ENCODE measurements around the gene APPL1. TPM values are rescaled to one million over a fixed set of nuclear protein-coding genes. Genes with fewer than 3 reads are reported as not detected.

Gene APPL1
- total and polyA plus RNA-seq, 2 of the 8 experiments (the other 6 are each of a cell fraction or from before 2014, with no cell fraction given) = 9.4 to 34.4 TPM

DNA sequence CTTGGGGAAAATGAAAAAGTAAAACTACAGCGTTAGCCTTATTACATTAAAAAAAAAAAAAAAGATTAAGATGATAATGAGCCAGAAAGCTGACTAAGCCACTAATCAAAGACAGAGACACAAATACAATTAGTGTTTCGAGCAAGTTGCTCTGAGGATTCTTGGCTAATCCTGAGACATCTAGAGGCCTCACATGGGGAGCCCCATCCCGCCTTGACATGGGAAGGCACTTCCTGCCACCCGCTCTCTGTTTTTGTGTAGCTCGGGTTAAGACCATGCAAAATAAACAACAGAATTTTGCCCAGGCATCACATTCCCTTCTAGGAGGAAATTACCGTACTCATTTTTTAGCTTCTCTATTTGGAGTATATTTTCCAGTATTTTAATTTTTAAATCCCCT, 43.0 kb upstream of the APPL1 start:
- no peaks in the 10 kb centered on the region for H3K79me1 ChIP-seq (ENCODE audit: low read depth, low read length)
- no peak overlapping the region for H3K4me2 ChIP-seq (ENCODE audit: insufficient read depth in 1 of 2, low read depth in 2 of 2, low read length in 2 of 2)
- H2BK15ac ChIP-seq (ENCODE audit: low read length) = no peak overlapping the region
- no peak overlapping the region for H3K14ac ChIP-seq (ENCODE audit: insufficient read length)
- no peak overlapping the region for H2AK5ac ChIP-seq (ENCODE audit: low read depth, low read length)
- H4K8ac ChIP-seq (ENCODE audit: extremely low read depth, insufficient read depth, low read length) = no peak overlapping the region
- no peak overlapping the region for H3K23ac ChIP-seq (ENCODE audit: insufficient read length)
- H3K18ac ChIP-seq (ENCODE audit: extremely low read depth, low read length) = no peak overlapping the region
- H3K4ac ChIP-seq (replicated peaks; ENCODE audit: insufficient read length, low read depth, low read length) = no peak overlapping the region
- no peak overlapping the region for H4K91ac ChIP-seq (replicated peaks; ENCODE audit: insufficient read length, low read length)
- H3K27ac ChIP-seq (ENCODE audit: low read depth, low read length) = no peak overlapping the region
- H2AFZ ChIP-seq (ENCODE audit: low read length) = 0 out of 2 replicates have a peak overlapping the region, but pooled peaks have one; percentile 2
- WGBS, 2 experiments (ENCODE audit: extremely low coverage in 1 of 2, insufficient coverage in 1 of 2, insufficient read length in 1 of 2, insufficient replicate concordance in 2 of 2, low coverage in 1 of 2, low lambda C conversion rate in 2 of 2, missing lambda C conversion rate in 1 of 2) = 63% methylated on average over 6 of the region's 6 CpGs; no CpG with 5 or more reads in 1 of the 2 experiments
- no peak overlapping the region for H3K4me3 ChIP-seq (ENCODE audit: extremely low read depth in 1 of 4, insufficient read depth in 2 of 4, low read depth in 3 of 4, low read length in 4 of 4)
- H2BK120ac ChIP-seq (replicated peaks; ENCODE audit: low read depth, low read length) = no peak overlapping the region
- H3K4me1 ChIP-seq (replicated peaks in 1 of 4; ENCODE audit: control insufficient read depth in 3 of 4, insufficient read depth in 4 of 4, low read length in 3 of 4) = no peaks in the 10 kb centered on the region
- H2BK12ac ChIP-seq (ENCODE audit: low read depth, low read length) = no peak overlapping the region
- no peaks in the 10 kb centered on the region for H3K36me3 ChIP-seq (ENCODE audit: control insufficient read depth in 2 of 4, insufficient read depth in 4 of 4, low read length in 3 of 4)
- FAIRE-seq = no peak
- no peak overlapping the region for H4K5ac ChIP-seq (ENCODE audit: insufficient read length, low read depth, low read length)
- no peak overlapping the region for H2BK20ac ChIP-seq (ENCODE audit: low read length)
- DNase-seq (ENCODE audit: low read depth in 1 of 2, low spot score in 2 of 2) = no peak
- CTCF ChIA-PET (ENCODE audit: partially characterized antibody) = interaction anchor here (0.6 to 2.3 kb wide), 8 partner anchors 13 to 194 kb away, joined by 3 to 7 read pairs (median 4); no protein-coding TSS in a partner anchor
- H3K56ac ChIP-seq (replicated peaks; ENCODE audit: insufficient read length, low read depth, low read length) = no peak overlapping the region
- no peaks in the 10 kb centered on the region for H3K23me2 ChIP-seq (ENCODE audit: low read depth, low read length)
- no peak overlapping the region for H2BK5ac ChIP-seq (ENCODE audit: low read depth, low read length)
- no peak overlapping the region for H3K9ac ChIP-seq (replicated peaks in 1 of 4; ENCODE audit: extremely low read depth in 1 of 4, low read depth in 3 of 4, low read length in 3 of 4)
- no peaks in the 10 kb centered on the region for H4K20me1 ChIP-seq (replicated peaks in 1 of 2; ENCODE audit: control insufficient read depth in 1 of 2, insufficient read depth in 2 of 2, low read length in 2 of 2)
- no peaks in the 10 kb centered on the region for H3K79me2 ChIP-seq (ENCODE audit: control insufficient read depth in 1 of 2, insufficient read depth in 2 of 2, low read length in 2 of 2)
- no peaks in the 10 kb centered on the region for H3K27me3 ChIP-seq (replicated peaks in 1 of 4; ENCODE audit: control insufficient read depth in 3 of 4, extremely low read depth in 1 of 4, insufficient read depth in 3 of 4, low read length in 3 of 4)
- POLR2A ChIA-PET (ENCODE audit: partially characterized antibody) = no interaction called here
- H3K9me3 ChIP-seq (ENCODE audit: insufficient read depth in 2 of 2, low read depth in 1 of 2, low read length in 1 of 2) = no peaks in the 10 kb centered on the region
- no peak for TF ChIP-seq ATF3 (IDR thresholded peaks at IDR 0.05; ENCODE audit: insufficient read depth, low read depth, low read length)
- TF ChIP-seq CBX8 (IDR thresholded peaks at IDR 0.05; ENCODE audit: borderline replicate concordance, low read depth, low read length) = no peak
- no peak for TF ChIP-seq CEBPB (IDR thresholded peaks at IDR 0.05; ENCODE audit: low read depth, low read length)
- TF ChIP-seq ZNF274 (IDR thresholded peaks at IDR 0.05; ENCODE audit: borderline replicate concordance, extremely low read depth, low read length) = no peak
- TF ChIP-seq TAF7 (optimal IDR thresholded peaks at IDR 0.05; ENCODE audit: borderline replicate concordance, low read depth, low read length) = no peak
- no peak for TF ChIP-seq BACH1 (IDR thresholded peaks at IDR 0.05; ENCODE audit: low read length)
- TF ChIP-seq MAFK (IDR thresholded peaks at IDR 0.05; ENCODE audit: low read depth, low read length) = no peak
- TF ChIP-seq EP300 (IDR thresholded peaks at IDR 0.05; ENCODE audit: borderline replicate concordance in 1 of 2, low read depth in 2 of 2, low read length in 2 of 2) = no peak
- TF ChIP-seq SAP30 (IDR thresholded peaks at IDR 0.05; ENCODE audit: insufficient read depth, insufficient replicate concordance, low read length) = no peak
- no peak for TF ChIP-seq MAX (IDR thresholded peaks at IDR 0.05)
- no peak for TF ChIP-seq FOSL1 (IDR thresholded peaks at IDR 0.05; ENCODE audit: insufficient read depth, low read depth, low read length)
- TF ChIP-seq SP1 (IDR thresholded peaks at IDR 0.05; ENCODE audit: low read depth, low read length) = no peak
- TF ChIP-seq CHD1 (IDR thresholded peaks at IDR 0.05; ENCODE audit: low read depth, low read length) = no peak
- no peak for TF ChIP-seq EGR1 (IDR thresholded peaks at IDR 0.05; ENCODE audit: borderline replicate concordance, low read depth, low read length)

Measured in H1 (cell line).